HepG2 (cell line): ENCODE measurements around the gene CKMT1B. TPM values are rescaled to one million over a fixed set of nuclear protein-coding genes. Genes with fewer than 3 reads are reported as not detected.
"Not testable (repeated sequence)": the region's sequence is repeated elsewhere in the genome, so short reads cannot be mapped to it uniquely, and the experiment has no call there.

ENCODE experiments used
- ATAC-seq: fragments of 200-7000 bp; cut with Tn5 transposase; 3 replicates; pipeline ENCODE4 v1.9.1; 2020; ENCODE audit warnings: mild to moderate bottlenecking, moderate library complexity
- BruUV-seq: library from RNA; stranded (reverse); fragments of 400-500 nt; replicated peaks from 2 replicates; lab custom pipeline; 2021; lab: Mats Ljungman, UMichigan
- CTCF ChIA-PET: fragments of 300-600 bp; formaldehyde crosslinking; extraction: SDS; loops from one replicate; lab custom pipeline; 2021; ENCODE audit warnings: low total read pairs, inconsistent platforms, low intra/inter-chr PET ratio; lab: Yijun Ruan, JAX
- POLR2A ChIA-PET: fragments of 350-600 bp; sonication (Branson Sonifier 250); formaldehyde crosslinking; loops from one replicate; lab custom pipeline; 2020; ENCODE audit warnings: antibody characterized with exemption, inconsistent platforms; lab: Yijun Ruan, JAX
- DNase-seq: peaks from one replicate; pipeline ENCODE4 v3.0.0-alpha.2; 2015; ENCODE audit warnings: low spot score
- FAIRE-seq: peaks from 3 replicates; lab custom pipeline; 2011; peaks lifted over from hg19 to GRCh38; lab: Jason Lieb, UNC
- H2AFZ ChIP-seq: one replicate; pipeline ENCODE4 v1.6.1; 2011; ENCODE audit warnings: low read length, inconsistent platforms
- H3K27ac ChIP-seq: fragments of 300-600 bp; 3 replicates; pipeline ENCODE4 v1.8.0; 2011; ENCODE audit warnings: mixed run types, mild to moderate bottlenecking, mixed read lengths, low read length, inconsistent platforms; ENCODE audit not compliant: insufficient read depth; ENCODE audit errors: extremely low read length
- H3K27me3 ChIP-seq, 2 experiments: fragments of 200-600 bp in 1 of 2; 2 replicates in 1 of 2; 3 replicates in 1 of 2; pipeline versions ENCODE4 v1.6.0 to v1.8.0; 2011; ENCODE audit warnings: low read length in 2 of 2, mild to moderate bottlenecking in 2 of 2, moderate library complexity in 2 of 2, inconsistent platforms in 1 of 2; ENCODE audit not compliant: insufficient read depth in 2 of 2, control insufficient read depth in 1 of 2
- H3K36me3 ChIP-seq, 2 experiments: fragments of 200-600 bp in 1 of 2; replicated peaks in 1 of 2; 2 replicates in 1 of 2; 3 replicates in 1 of 2; pipeline versions ENCODE4 v1.5.1 to v1.8.0; 2011; ENCODE audit warnings: low read length in 2 of 2, inconsistent platforms in 1 of 2; ENCODE audit not compliant: insufficient read depth in 2 of 2, control insufficient read depth in 1 of 2
- H3K4me1 ChIP-seq: 2 replicates; pipeline ENCODE4 v1.5.1; 2012; ENCODE audit warnings: low read length, inconsistent platforms; ENCODE audit not compliant: insufficient read depth
- H3K4me2 ChIP-seq: 2 replicates; pipeline ENCODE4 v1.6.0; 2011; ENCODE audit warnings: low read depth, low read length, inconsistent platforms
- H3K4me3 ChIP-seq, 3 experiments: fragments of 200-600 bp in 1 of 3; sonication (generic), shearing (Covaris generic) in 1 of 3; replicated peaks in 1 of 3; 2 replicates each; pipeline ENCODE4 v1.5.1; 2011 to 2016; ENCODE audit warnings: low read length in 3 of 3, inconsistent platforms in 2 of 3, low read depth in 2 of 3, mild to moderate bottlenecking in 2 of 3, control low read depth in 1 of 3, mixed read lengths in 1 of 3; ENCODE audit not compliant: insufficient read depth in 1 of 3
- H3K79me2 ChIP-seq: one replicate; pipeline ENCODE4 v1.6.1; 2011; ENCODE audit warnings: low read length, inconsistent platforms; ENCODE audit not compliant: insufficient read depth
- H3K9ac ChIP-seq: 2 replicates; pipeline ENCODE4 v1.6.0; 2011; ENCODE audit warnings: mild to moderate bottlenecking, low read depth, low read length, inconsistent platforms; ENCODE audit not compliant: insufficient read depth
- H3K9me3 ChIP-seq: 2 replicates; pipeline ENCODE4 v1.5.1; 2012; ENCODE audit warnings: mild to moderate bottlenecking, low read length
- H4K20me1 ChIP-seq: 2 replicates; pipeline ENCODE4 v1.6.0; 2011; ENCODE audit warnings: inconsistent platforms, mild to moderate bottlenecking, low read length, moderate library complexity; ENCODE audit not compliant: insufficient read depth
- WGBS: methylation state at CpG from one replicate; pipeline ENCODE4 v1.1.6; 2017; ENCODE audit warnings: low lambda C conversion rate; 5-methylcytosine and 5-hydroxymethylcytosine counted together
- in situ Hi-C: cut with HindIII; loops from 2 replicates; pipeline ENCODE4 v1.10.0; 2017; ENCODE audit warnings: low pct_unique_long_range_greater_than_20kb; ENCODE audit not compliant: extremely low pct_ligation_motif_present
- intact Hi-C: fragments of 100-400 bp; cut with micrococcal nuclease; formaldehyde crosslinking; loops from one replicate; pipeline ENCODE4 v1.10.0; 2022; ENCODE audit not compliant: unreplicated experiment
- polyA plus RNA-seq, 8 experiments: library from polyadenylated mRNA; depleted of rRNA in 3 of 8; stranded (reverse) in 7 of 8; unstranded in 1 of 8; fragments of >200 nt; fragmentation: Illumina TruSeq in 4 of 8; extraction: Trizol in 4 of 8; gene quantifications; 2 replicates each; pipeline versions ENCODE4 v1.2.1 to v1.2.3, GENCODE V29; 2011 to 2016; ENCODE audit warnings: low read depth in 4 of 8, missing spikeins in 1 of 8, mixed read lengths in 1 of 8; ENCODE audit not compliant: insufficient read depth in 1 of 8
- total RNA-seq, 5 experiments: library from RNA; depleted of rRNA; stranded (reverse); fragments of >200 nt; fragmentation: Illumina TruSeq; extraction: Trizol; gene quantifications; 2 replicates each; pipeline ENCODE4 v1.2.3, GENCODE V29; 2016; ENCODE audit warnings: low read depth in 1 of 5

CKMT1B gene
- total and polyA plus RNA-seq, 2 of the 13 experiments (the other 11 are each of a cell fraction or from before 2014, with no cell fraction given) = 0.17 to 0.58 TPM

- FAIRE-seq (peak; percentile 99), ATAC-seq (peak; percentile 93)
- H3K9ac ChIP-seq, intact Hi-C loops, BruUV-seq, H3K27me3 ChIP-seq, H3K4me3 ChIP-seq, H2AFZ ChIP-seq, DNase-seq, H3K9me3 ChIP-seq, in situ Hi-C loops, H3K27ac ChIP-seq, H3K36me3 ChIP-seq, H4K20me1 ChIP-seq, POLR2A ChIA-PET, CTCF ChIA-PET, H3K4me2 ChIP-seq, H3K79me2 ChIP-seq, H3K4me1 ChIP-seq: not testable (repeated sequence)
- WGBS = no CpG with 5 or more reads among the region's 54 CpGs
Observed at GRCh38 chr15:43589778-43590466, 3.9 kb upstream of the CKMT1B start, which contains the start of gene PPIP5K1. PPIP5K1 (minus strand) TSS chr15:43590208; CDS start chr15:43584504, 5,704 bp downstream.

GRCh38 chr15:43592841-43593240 lies 986 bp upstream of the CKMT1B start:
- H3K4me1 ChIP-seq, H3K9ac ChIP-seq, H3K27ac ChIP-seq, ATAC-seq, H3K4me2 ChIP-seq, H3K79me2 ChIP-seq, H3K36me3 ChIP-seq, POLR2A ChIA-PET, in situ Hi-C loops, H3K27me3 ChIP-seq, H3K4me3 ChIP-seq, DNase-seq, H2AFZ ChIP-seq, FAIRE-seq, intact Hi-C loops, H4K20me1 ChIP-seq, H3K9me3 ChIP-seq, BruUV-seq, CTCF ChIA-PET: not testable (repeated sequence)
- WGBS = 0% methylated on average over 2 of the region's 8 CpGs

- H4K20me1 ChIP-seq, DNase-seq, H3K4me2 ChIP-seq, H3K27me3 ChIP-seq, in situ Hi-C loops, H3K79me2 ChIP-seq, H3K9me3 ChIP-seq, H3K27ac ChIP-seq, CTCF ChIA-PET, H2AFZ ChIP-seq, POLR2A ChIA-PET, H3K9ac ChIP-seq, FAIRE-seq, BruUV-seq, H3K4me3 ChIP-seq, intact Hi-C loops, H3K36me3 ChIP-seq, ATAC-seq, H3K4me1 ChIP-seq: not testable (repeated sequence)
- 84% methylated on average over 6 of the region's 6 CpGs for WGBS
Observed at GRCh38 chr15:43599131-43599530, 5.3 kb downstream of the CKMT1B start.

- no CpG with 5 or more reads among the region's 2 CpGs for WGBS
- BruUV-seq, H3K9me3 ChIP-seq, ATAC-seq, DNase-seq, H3K4me3 ChIP-seq, H3K9ac ChIP-seq, H3K36me3 ChIP-seq, FAIRE-seq, H3K4me1 ChIP-seq, in situ Hi-C loops, H3K4me2 ChIP-seq, H4K20me1 ChIP-seq, intact Hi-C loops, H3K27me3 ChIP-seq, H2AFZ ChIP-seq, H3K79me2 ChIP-seq, H3K27ac ChIP-seq, POLR2A ChIA-PET, CTCF ChIA-PET: not testable (repeated sequence)
Observed at GRCh38 chr15:43600200-43600599, 6.4 kb downstream of the CKMT1B start.
